NCI-H1417 treated with DMSO at 0.1 percent for 48 hours (cell line): Measurements from ENCODE around the gene CUL5.

ENCODE experiments used
- DNase-seq: peaks from one replicate; lab custom pipeline; 2025; lab: John Stamatoyannopoulos, UW

Gene CUL5

DNA sequence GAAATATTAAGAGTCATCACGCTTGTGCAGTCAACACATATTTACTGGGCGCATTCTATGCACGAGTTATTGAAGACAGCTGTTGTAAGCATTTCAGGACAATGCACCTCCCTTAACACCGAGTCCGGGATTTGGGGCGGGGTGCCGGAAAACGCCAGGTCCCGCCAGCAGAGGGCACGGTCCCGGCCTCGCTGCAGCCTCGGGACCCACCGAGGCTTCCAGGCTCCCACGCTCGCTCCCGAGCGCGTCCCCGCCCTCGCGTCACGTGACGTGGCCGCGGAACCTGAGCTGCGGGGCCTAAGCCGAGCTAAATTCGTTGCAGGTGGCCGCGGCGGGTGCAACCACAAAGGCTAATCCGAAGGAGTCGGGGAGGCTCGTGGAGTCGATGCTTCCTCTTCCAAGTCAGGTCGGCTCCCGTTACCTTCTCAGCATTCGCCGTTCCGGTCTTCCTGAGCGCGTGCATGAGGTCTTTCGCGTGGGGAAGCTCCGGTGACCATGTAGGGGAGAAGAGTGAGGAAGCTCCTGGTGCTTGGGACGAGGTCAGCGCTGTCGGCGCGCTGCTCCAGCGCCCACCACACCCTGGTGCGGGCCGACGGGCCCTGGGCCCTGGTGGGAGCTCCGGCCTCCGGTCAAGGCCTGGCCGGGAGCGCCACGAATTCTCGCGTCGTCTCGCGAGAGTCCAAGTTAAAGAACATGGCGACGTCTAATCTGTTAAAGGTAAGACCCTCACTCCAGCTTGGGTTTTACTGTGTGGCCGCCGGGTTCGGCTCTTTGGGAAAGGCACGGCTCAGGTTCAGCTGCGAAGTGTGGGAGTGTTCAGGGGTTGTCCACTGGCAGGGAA, at the start of gene CUL5:
Gene CUL5, plus strand, starts transcription at position 243 of the 841 bp plus-strand sequence. Its CDS starts 451 bp downstream, at position 694.
- peak; percentile 47 for DNase-seq

DNA sequence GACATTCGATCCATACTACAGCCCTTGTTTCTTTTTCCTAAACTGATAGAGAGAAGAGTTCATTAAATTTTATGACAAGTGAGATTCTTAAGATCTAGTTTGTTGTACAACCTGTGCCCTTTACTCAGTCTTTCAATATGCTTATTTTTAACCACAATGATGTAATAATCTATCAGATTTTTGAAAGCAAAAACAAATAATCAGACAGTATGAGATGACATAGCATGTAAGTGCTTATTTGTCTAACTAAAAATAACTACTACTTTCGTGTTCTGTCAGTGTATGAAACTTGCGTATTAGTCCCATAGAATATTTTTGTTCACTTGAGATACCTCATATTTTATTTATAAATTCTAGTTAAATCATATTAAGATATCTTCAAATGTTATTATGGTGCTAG, 47.2 kb upstream of the CUL5 start:
- no peak for DNase-seq

DNA sequence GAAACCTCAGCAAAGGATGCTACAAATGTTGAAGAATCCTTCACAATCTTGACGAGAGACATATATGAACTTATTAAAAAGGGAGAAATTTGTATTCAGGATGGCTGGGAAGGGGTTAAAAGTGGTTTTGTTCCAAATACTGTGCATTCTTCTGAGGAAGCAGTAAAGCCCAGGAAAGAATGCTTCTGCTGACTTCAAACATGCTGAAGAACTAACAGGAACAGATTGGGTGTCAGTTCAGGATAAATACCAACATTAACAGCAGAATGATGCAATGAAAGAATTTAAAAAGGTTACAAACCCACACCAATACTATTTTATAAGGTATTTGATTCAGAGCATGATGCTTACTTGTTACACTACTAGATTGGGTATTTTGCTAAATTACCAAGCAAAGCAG, 46.5 kb upstream of the CUL5 start:
- DNase-seq: no peak

DNA sequence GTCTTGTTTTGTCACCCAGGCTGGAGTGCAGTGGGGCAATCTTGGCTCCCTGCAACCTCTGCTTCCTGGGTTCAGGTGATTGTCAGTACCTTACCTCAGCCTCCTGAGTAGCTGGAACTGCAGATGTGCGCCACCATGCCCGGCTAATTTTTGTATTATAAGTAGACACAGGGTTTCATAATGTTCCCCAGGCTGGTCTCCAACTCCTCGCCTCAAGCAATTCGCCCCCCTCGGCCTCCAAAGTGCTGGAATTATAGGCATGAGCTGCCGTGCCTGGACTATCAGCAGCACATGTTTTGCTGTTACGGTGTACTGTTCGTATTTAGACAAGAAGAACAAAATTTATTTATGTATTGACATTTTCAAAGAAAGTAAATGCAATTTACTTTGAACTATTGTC, 45.6 kb upstream of the CUL5 start:
- no peak for DNase-seq

DNA sequence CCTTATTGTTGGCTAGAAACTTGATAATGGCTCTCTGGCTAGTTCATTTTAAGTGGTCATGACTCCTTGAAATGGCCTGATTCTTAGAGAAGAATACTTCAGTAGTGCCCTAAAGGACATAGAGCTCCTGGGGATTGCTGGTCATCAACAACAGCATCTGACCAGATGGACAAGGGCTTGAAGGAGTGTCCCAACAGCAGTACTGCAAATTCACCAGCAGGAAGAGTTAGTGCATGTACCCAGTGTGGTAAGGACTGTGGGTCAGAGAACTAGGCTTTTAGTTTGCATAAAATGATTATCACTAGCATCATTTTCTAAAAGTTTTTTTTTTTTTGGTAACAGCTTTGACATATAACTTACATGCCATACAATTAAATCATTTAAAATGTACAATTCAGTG, 39.5 kb upstream of the CUL5 start:
- no peak for DNase-seq

DNA sequence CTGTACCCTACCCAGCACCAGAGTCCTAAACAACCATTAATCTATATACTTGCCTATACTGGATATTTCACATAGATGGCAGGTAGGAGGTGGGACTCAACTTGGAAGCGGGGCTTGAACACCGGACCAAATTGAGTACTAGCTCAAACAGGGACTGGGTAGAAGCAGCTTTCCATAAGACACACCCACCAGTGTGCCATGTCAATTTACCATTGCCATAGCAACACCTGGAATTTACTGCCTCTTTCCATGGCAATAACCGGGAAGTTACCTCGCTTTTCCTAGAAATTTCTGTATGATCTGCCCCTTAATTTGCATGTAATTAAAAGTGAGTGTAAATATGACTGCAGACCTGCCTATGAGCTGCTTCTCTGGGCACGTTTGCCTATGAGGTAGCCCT, 38.6 kb upstream of the CUL5 start:
- no peak for DNase-seq

DNA sequence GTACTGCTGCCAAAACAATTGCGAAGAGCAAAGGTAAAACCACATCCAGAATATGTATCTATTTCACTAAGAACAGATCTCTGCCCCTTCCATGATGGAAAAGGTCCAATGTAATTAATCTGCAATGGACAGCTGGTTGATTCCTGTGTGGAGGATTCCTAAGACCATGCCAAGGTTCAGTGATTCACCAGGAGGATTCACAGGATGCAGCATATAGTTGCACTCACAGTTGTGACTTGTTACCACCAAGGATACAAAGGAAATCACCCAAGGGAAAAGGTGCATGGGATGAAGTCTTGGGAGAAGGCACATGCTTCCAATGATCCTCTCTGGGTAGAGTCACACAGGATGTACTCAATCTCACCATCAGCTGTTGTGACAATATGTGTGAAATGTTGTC, 35.1 kb upstream of the CUL5 start:
- DNase-seq: no peak

DNA sequence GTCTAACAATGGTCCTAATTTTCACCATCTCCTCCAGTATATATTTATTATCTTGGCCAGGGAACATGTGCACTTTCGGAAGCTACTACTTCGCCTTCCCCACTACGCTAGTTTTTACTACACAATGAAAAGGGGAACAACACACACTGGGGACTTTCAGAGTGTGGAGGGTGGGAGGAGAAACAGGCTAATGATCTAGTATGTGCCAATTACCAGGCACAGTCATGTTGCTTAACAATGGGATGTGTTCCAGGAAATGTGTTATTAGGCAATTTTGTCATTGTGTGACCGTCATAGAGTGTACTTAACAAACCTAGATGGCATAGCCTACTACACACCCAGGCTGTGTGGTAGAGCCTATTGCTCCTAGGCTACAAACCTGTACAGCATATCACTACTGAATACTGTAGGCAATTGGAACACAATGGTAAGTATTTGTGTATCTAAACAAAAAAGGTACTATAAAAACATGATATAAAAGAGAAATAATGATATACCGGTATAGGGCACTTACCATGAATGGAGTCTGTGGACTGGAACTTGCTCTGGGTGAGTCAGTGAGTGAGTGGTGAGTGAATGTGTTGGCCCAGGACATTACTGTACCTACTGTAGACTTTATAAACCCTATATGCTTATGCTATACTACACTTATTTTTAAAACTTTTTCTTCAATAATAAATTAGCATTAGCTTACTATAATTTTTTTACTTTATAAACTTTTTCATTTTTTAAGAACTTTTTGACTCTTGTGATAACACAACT, 20.1 kb upstream of the CUL5 start:
- no peak for DNase-seq

DNA sequence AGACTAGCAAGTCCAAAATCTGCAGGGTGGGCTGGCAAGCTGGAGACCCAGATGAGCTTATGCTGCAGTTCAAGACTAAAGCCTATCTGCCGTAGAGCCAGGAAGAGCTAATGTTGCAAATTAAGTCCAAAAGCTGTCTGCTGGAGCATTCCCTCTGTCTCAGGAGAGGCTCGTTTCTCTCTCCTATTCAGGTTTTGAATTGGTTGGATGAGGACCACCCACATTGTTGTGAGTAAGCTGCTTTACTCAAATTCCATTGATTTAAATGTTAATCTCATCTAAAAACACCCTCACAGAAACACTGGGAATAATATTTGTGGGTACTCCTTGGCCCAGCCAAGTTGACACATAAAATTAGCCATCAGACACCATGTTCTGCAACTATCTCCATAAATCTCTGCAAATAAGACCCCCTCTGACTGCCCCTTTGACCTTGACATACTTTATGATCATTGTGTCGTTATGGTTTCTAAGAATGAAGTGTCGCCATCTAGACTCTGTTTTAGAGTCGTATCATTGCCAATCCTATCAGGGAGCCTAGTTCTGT, 16.8 kb upstream of the CUL5 start:
- DNase-seq: no peak

DNA sequence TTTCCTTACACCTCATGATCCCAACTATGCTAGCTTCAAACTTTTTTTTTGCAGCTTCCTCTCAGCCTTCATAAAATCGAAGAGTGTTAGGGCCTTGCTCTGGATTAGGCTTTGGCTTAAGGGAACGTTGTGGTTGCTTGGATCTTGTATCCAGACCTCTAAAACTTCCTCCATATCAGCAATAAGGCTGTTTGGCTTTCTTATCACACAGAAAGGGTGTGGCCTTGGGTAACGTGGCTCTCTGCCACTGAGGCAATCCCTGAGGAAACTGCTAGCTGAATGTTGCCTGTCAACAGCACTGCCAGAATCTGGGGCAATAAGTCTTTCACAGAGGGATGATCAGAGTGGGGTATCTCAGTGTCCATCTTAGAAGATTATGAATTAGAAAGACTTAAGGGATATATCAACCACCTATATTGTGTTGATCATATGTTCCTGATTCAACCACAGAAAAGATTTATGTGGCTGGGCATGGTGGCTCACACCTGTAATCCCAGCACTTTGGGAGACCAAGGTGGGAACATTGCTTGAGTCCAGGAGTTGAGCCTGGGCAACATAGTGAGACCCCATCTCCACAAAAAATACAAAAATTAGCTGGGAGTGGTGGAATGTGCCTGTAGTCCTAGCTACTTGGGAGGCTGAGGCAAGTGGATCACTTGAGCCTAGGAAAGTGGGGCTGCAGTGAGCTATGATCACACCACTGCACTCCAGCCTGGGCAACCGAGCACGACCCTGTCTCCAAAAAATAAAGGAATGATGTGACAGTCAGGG, 12.5 kb upstream of the CUL5 start:
- no peak for DNase-seq

DNA sequence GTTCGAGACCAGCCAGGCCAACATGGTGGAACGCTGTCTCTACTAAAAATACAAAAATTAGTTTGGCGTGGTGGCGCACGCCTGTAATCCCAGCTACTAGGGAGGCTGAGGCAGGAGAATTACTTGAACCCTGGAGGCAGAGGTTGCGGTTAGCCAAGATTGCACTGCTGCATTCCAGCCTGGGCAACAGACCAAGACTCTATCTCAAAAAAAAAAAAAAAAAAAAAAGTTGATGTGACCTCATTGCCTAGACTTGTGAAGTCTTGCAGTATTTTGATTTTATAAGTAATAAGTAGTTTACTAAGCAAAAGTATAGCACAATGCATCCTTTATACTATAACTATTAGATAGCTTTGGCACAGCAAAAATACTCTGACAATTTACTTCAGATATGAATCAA, 9.9 kb upstream of the CUL5 start:
- DNase-seq: no peak

DNA sequence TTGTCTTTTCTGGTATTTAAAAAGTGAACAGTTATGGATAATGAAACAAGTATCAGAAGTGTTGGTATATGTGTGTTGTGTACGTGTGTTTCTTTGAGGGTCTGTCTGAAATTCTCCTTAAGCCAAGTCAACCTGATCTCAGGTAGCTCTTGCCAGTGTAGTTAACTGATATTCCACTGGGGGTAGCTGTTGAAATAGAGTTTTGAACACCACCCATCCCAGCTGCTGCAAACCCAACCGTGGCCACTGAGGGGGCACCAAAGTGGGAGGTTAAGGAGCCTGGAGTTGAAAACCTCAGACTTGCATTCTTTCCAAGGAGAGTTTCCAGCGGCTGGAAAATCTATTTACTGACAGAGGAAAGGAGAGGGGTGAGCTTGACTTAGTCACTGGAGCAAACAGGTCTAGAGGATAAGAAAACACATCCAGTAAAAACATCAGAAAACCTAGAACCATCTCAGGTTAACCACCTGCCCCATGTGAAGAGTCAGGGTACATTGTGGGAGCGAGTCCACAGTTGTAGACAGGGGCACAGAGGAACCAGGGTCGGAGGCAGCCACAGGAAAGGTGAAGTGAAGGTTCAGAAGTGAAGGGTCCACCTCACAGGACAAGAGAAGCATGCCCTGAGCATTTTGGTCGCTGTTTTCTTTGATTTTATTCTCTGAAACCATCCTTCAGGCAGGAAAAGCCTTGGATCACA, 8.8 kb upstream of the CUL5 start:
- no peak for DNase-seq

DNA sequence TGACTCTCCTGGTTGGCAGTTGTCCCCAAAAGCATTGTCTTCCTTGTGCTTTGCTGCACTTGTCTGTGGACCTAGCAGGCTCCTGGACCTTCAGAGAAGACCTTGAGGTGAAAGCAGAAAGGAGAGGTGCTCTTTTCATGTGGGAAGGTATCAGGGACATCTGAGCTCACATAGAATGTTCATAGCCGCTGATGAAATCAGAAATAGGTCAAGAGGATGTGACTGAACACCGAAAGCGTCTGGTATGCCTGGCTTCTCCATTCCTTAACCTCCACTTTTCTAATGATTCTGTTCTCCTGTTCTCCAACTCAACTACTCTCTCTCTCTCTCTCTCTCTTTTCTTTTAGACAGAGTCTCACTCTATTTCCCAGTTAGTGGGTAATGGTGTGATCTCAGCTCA, 6.2 kb upstream of the CUL5 start:
- DNase-seq: no peak

DNA sequence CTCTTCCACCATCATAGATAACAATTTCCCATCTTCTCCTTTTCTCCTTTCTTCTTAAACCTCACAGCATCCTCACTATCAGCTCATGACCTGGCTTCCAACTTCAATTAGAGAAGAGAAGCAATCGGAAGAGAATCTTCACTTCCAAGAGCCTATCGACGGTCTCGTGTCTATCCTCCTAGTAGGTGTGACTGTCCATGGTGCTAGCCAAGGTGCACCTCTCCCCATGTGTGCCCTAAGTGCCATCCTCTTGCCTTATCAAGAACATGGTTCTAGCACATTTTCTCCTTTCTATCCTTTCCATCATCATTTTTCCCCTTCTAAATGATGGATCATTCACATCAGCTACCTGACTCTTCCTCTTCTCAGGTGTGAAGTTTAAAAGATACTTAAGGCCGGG, 5.1 kb upstream of the CUL5 start:
- DNase-seq: no peak

DNA sequence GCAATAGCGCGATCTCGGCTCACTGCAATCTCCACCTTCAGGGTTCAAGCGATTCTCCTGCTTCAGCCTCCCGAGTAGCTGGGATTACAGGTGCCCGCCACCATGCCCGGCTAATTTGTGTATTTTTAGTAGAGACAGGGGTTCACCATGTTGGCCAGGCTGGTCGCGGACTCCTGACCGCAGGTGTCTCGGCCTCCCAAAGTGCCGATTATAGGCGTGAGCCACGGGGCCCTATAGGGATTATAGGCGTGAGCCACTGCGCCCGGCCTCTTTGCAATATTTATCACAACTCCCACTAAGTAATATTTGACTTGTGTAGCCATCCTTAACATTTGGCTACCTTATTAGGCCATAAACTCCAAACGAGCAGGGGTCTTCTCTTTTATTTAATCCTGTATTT, 879 bp upstream of the CUL5 start:
- no peak for DNase-seq

DNA sequence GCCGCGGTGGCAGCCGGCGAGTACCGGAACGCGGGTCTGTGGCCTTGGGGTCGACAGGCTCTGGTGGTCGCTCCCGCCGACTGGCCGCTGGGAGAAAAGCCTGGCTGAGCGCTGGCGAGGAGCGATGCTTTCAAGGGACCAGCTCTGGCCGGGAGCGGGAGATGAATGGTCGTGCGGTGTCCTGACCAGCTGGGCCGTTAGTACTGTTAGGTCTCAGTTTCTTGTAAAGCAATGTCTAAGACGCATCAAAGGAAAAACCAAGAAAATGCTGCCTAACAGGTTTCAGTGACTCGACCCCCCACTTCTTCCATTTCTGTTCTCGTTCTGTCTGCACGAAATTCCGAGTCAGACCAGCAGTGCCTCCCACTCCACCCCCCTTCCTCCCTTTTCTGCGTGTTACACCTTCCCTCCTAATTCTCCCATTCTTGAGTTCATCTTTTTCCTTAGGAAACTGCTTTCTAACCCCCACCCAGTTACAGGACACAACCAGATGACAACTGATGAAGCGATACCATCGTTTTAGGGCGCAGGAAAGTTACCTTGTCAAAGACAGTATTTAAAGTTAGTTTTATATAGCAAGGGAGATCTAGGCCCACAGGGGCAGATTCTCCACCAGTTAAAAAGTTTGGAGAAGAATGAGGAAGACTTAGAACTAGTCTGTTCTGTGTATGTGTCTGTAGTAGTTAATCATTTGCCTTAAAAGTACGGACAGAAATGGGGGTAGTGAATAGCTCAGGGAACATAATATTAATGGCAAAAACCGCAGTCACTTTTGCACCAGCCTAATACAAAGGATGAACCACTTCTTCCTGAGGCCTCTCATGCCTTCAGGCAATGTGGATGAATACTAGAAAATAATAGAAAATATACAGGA, 1.0 kb downstream of the CUL5 start:
- no peak for DNase-seq

DNA sequence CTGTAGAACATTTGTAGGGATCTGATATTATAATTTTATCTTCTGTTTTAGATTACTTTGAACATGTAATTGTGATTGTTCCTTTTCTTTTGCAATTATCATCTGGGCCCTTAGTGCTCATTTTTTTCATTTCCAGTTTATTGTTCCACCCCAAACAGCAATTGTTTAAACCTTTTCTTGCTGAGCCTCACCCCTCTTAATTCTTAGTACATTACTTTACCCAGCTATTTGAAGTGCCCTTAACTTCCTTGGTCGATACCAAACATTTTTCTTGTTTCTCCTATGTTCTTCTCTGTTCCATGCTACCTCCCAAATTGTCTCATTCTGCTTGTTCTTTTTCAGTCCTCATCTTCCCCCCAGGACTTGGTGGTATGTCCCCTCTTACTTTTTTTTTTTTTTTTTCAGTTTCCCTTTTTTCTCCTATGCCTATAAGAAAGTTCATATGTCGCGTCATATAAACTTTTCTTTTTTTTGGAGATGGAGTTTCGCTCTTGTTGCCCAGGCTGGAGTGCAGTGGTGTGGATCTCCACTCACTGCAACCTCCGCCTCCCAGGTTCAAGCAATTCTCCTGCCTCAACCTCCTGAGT, 3.5 kb downstream of the CUL5 start:
- no peak for DNase-seq

DNA sequence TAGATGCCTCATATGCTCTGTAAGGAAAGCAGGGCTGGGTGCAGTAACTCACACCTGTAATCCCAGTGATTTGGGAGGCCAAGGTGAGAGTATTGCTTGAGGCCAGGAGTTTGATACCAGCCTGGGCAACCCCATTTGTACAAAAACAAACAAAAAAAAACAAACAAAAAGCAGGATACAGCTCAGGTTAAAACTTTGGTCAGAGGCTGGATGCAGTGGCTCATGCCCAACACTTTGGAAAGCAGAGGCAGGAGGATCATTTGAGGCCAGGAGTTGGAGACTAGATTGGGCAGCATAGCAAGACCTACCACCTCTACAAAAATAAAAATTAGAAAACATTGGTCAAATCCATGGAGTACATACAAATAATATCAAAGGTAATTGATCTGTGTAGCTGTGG, 7.9 kb downstream of the CUL5 start:
- no peak for DNase-seq

DNA sequence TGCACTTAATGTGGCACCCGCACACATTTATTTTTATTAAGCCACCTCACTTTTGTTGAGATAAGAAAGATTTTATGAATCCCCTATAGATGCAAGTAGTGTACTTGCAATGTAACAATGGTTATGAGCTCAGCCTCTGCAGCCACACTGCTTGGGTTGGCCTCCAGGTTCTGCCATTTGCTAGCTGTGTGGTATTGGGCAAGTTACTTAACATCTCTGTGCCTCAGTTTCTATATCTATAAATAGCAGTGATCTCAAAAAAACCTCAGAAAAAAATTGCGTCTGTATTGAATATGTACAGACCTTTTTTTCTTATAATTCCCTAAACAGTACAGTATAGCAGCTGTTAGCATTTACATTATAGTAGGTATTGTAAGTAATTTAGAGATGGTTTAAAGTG, 10.0 kb downstream of the CUL5 start:
- no peak for DNase-seq

DNA sequence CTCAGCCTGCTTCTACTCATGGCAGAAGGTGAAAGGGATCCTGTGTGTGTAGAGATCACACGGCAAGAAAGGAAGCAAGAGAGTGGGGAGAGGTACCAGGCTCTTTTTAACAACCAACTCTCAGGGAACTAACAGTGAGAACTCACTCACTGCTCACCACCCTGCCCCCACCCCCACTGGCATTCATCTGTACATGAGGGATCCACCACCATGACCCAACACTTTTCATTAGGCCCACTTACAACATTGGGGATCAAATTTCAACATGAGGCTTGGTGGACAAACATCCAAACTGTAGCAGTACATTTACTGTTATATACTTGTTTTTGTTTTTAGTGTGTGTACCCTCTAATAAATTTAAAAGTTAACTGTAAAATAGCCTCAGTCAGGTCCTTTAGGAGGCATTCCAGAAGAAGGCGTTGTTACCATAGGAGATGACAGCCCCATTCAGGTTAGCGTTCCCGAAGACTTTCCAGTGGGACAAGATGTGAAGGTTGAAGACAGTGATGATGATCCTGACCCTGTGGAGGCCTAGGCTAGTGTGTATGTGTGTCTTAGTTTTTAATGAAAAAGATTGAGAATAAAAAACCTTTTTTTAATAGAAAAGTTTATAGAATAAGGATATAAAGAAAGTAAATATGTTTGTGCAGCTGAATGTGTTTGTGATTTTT, 11.3 kb downstream of the CUL5 start:
- DNase-seq: no peak
